ENCODE data around the gene PRKCA. TPM values are rescaled to one million over a fixed set of nuclear protein-coding genes. Genes with fewer than 3 reads are reported as not detected.

PRKCA gene
- total and polyA plus RNA-seq, 2 donors (not counting 3 experiments of a cell fraction or from before 2014, with no cell fraction given) = 7.5 to 34.2 TPM

DNA sequence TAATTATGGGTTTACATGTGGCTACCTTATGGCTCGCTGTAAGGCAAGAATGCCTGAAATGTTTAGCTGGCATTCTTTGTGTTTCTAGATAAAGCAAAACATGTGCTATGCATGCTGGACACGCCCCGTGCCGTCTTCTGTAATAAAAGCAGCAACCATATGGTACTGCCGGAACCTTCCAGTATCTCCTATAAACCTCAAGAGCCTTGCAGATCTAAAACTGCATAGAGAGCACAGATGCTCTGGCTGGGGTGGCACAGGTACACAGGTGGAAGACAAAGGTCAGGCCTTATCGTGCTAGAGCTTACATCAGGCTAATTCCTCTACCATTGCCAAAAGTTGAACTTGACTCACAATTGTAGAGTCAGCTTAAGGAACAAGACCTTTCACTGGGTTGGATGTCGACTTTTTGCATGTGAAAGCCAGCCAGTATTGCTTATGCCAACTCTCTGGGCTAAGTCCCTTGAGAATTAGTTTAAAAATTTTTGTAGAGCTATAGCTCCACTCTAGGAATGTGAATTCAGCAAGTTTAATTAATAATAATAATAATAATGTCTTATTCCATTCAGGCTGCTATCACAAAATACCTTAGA lies 345.1 kb downstream of the PRKCA start:
- Histone ChIP-seq H3K27ac (ENCODE audit: insufficient read depth, low read depth, low read length) (no peak overlapping the region), H3K27me3 (ENCODE audit: control insufficient read depth in 2 of 2, insufficient read depth in 2 of 2, low read length in 2 of 2) (no peaks in the 10 kb centered on the region), H3K4me1 (ENCODE audit: control insufficient read depth, extremely low read depth, insufficient read depth, low read length) (no peaks in the 10 kb centered on the region), H3K9ac (replicated peaks; ENCODE audit: extremely low read depth, insufficient read depth, low read length) (no peak overlapping the region), H3K9me3 (replicated peaks; ENCODE audit: control insufficient read depth, insufficient read depth, low read length) (no peaks in the 10 kb centered on the region), H3K36me3 (ENCODE audit: control insufficient read depth in 2 of 2, extremely low read depth in 1 of 2, insufficient read depth in 2 of 2, low read length in 2 of 2) (no peaks in the 10 kb centered on the region), H2AFZ (ENCODE audit: low read depth, low read length) (no peak overlapping the region), H3K79me2 (ENCODE audit: control insufficient read depth, insufficient read depth, low read length) (no peaks in the 10 kb centered on the region), H3K4me2 (ENCODE audit: insufficient read depth, low read length) (no peak overlapping the region), H3K9me1 (replicated peaks; ENCODE audit: control insufficient read depth, extremely low read depth, insufficient read depth, low read length) (no peaks in the 10 kb centered on the region), H3K4me3 (replicated peaks in 1 of 3; ENCODE audit: insufficient read depth in 1 of 3, low read depth in 1 of 3, low read length in 3 of 3) (no peak overlapping the region), H4K20me1 (replicated peaks; ENCODE audit: control insufficient read depth, extremely low read depth, insufficient read depth, low read length) (no peaks in the 10 kb centered on the region)
- ChIA-PET CTCF (interaction anchor here (1.0 kb wide), 1 partner anchor 26 kb away, joined by 3 read pairs; no protein-coding TSS in a partner anchor), POLR2A (no interaction called here)
- intact Hi-C loops (cut with micrococcal nuclease) = no loop called here
- BruUV-seq (replicated peaks) = no TSS peak
- FAIRE-seq = no peak
- DNase-seq (ENCODE audit: low read depth, low spot score) = no peak
- dilution Hi-C loops (cut with MboI; ENCODE audit: extremely low pct_ligation_motif_present, low sequenced_read_pairs) = no loop called here
- TF ChIP-seq, protein P1, sequence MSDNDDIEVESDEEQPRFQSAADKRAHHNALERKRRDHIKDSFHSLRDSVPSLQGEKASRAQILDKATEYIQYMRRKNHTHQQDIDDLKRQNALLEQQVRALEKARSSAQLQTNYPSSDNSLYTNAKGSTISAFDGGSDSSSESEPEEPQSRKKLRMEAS (IDR thresholded peaks at IDR 0.05; ENCODE audit: insufficient read depth, insufficient read length) = no peak
- TF ChIP-seq JUN (IDR thresholded peaks at IDR 0.05; ENCODE audit: borderline replicate concordance, insufficient read depth, insufficient read length, low read depth) (no peak), POLR2A (IDR thresholded peaks at IDR 0.05; ENCODE audit: low read depth, low read length) (no peak), EZH2 (IDR thresholded peaks at IDR 0.05; ENCODE audit: borderline replicate concordance, low read depth, low read length, severe bottlenecking) (no peak), GATA2 (IDR thresholded peaks at IDR 0.05; ENCODE audit: insufficient read depth, insufficient read length, low read depth, low read length) (no peak), POLR2AphosphoS5 (IDR thresholded peaks at IDR 0.05; ENCODE audit: insufficient read depth, low read depth, low read length) (no peak), FOS (IDR thresholded peaks at IDR 0.05; ENCODE audit: borderline replicate concordance, insufficient read depth, low read length) (no peak), MYC (IDR thresholded peaks at IDR 0.05; ENCODE audit: low read depth, low read length) (no peak)
- TF ChIP-seq, protein P2, sequence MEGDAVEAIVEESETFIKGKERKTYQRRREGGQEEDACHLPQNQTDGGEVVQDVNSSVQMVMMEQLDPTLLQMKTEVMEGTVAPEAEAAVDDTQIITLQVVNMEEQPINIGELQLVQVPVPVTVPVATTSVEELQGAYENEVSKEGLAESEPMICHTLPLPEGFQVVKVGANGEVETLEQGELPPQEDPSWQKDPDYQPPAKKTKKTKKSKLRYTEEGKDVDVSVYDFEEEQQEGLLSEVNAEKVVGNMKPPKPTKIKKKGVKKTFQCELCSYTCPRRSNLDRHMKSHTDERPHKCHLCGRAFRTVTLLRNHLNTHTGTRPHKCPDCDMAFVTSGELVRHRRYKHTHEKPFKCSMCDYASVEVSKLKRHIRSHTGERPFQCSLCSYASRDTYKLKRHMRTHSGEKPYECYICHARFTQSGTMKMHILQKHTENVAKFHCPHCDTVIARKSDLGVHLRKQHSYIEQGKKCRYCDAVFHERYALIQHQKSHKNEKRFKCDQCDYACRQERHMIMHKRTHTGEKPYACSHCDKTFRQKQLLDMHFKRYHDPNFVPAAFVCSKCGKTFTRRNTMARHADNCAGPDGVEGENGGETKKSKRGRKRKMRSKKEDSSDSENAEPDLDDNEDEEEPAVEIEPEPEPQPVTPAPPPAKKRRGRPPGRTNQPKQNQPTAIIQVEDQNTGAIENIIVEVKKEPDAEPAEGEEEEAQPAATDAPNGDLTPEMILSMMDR (IDR thresholded peaks at IDR 0.05; ENCODE audit: extremely low read depth in 1 of 2, insufficient read depth in 1 of 2, low read depth in 1 of 2, low read length in 2 of 2) = no peak

All from endothelial cell of umbilical vein (primary cell).